ENCODE results near the gene LRP2BP.

DNA sequence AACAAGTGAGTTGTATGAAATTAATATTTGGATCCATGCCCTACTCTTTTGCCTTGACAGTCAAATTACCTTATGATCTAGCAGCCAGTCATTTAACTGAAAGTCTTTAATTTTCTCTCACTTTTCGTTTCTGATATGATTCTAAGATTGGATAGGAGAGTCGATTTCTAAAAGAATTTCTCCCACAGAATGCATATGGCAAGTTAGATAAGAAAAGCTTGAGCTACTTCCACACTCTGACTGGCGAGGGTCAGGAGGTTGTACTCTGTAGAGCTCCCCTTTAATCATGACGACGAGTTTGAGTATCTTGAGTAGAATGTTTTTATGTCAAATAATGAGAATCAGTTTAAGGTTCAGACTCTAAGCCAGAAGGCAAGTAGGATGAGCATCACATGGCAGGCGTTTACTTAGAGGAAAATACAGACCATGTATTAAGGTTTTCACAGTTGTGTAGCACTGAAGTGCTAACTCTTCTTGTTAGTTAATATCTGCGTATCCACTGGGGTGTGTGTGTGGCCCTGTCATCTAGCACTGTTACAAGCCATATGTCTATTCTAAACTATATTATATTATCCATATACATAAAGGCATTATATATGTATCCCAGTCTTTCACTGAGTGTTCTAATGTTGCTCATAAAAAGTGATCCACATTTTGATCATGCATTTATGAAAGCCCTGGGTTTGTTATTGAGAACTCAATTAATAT is 37.8 kb downstream of the LRP2BP start:
- TF ChIP-seq, protein P1, sequence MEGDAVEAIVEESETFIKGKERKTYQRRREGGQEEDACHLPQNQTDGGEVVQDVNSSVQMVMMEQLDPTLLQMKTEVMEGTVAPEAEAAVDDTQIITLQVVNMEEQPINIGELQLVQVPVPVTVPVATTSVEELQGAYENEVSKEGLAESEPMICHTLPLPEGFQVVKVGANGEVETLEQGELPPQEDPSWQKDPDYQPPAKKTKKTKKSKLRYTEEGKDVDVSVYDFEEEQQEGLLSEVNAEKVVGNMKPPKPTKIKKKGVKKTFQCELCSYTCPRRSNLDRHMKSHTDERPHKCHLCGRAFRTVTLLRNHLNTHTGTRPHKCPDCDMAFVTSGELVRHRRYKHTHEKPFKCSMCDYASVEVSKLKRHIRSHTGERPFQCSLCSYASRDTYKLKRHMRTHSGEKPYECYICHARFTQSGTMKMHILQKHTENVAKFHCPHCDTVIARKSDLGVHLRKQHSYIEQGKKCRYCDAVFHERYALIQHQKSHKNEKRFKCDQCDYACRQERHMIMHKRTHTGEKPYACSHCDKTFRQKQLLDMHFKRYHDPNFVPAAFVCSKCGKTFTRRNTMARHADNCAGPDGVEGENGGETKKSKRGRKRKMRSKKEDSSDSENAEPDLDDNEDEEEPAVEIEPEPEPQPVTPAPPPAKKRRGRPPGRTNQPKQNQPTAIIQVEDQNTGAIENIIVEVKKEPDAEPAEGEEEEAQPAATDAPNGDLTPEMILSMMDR (conservative IDR thresholded peaks at IDR 0.05): no peak
- TF ChIP-seq ZFX (IDR thresholded peaks at IDR 0.05): no peak

Measured in C4-2B (cell line).